GM12891 (cell line): ENCODE results near the gene SOX10.

ENCODE experiments used
- POLR2A ChIP-seq: IDR thresholded peaks from 2 replicates; pipeline ENCODE4 v1.6.1; 2011; ENCODE audit warnings: low read depth, low read length, control low read depth
- POLR2AphosphoS5 ChIP-seq: IDR thresholded peaks from 2 replicates; pipeline ENCODE4 v1.6.1; 2011; ENCODE audit warnings: low read depth, low read length, control low read depth
- POU2F2 ChIP-seq: IDR thresholded peaks from 2 replicates; pipeline ENCODE4 v1.6.1; 2011; ENCODE audit warnings: low read depth, mild to moderate bottlenecking, control low read depth, low read length, moderate library complexity
- SPI1 ChIP-seq: IDR thresholded peaks from 2 replicates; pipeline ENCODE4 v1.6.1; 2011; ENCODE audit warnings: low read depth, low read length, control low read depth
- TAF1 ChIP-seq: IDR thresholded peaks from 2 replicates; pipeline ENCODE4 v1.6.1; 2011; ENCODE audit warnings: low read depth, low read length, control low read depth

- TF ChIP-seq SPI1 (no peak), POLR2A (no peak), TAF1 (no peak), POLR2AphosphoS5 (no peak), POU2F2 (no peak)
Observed at GRCh38 chr22:37932401-37932800, 52.0 kb downstream of the SOX10 start.
